Myometrial cell (primary cell): ENCODE results near the gene CALHM2. TPM values are rescaled to one million over a fixed set of nuclear protein-coding genes. Genes with fewer than 3 reads are reported as not detected.

Experiments
- total RNA-seq: library from RNA; depleted of rRNA; stranded (reverse); fragments of >200 nt; gene quantifications from 2 replicates; pipeline ENCODE4 v1.2.3, GENCODE V29; 2015

CALHM2 gene, protein sequence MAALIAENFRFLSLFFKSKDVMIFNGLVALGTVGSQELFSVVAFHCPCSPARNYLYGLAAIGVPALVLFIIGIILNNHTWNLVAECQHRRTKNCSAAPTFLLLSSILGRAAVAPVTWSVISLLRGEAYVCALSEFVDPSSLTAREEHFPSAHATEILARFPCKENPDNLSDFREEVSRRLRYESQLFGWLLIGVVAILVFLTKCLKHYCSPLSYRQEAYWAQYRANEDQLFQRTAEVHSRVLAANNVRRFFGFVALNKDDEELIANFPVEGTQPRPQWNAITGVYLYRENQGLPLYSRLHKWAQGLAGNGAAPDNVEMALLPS
- 38.6 and 52.5 TPM in 2 replicates for total RNA-seq

GRCh38 chr10:103451831-103452505, at the start of gene CALHM2:
CALHM2 (minus strand) TSS chr10:103452370; CDS start chr10:103449941, 2,429 bp downstream.

GRCh38 chr10:103493362-103493915, 41.3 kb upstream of the CALHM2 start, which contains the start of gene NEURL1:
NEURL1 (plus strand) TSS chr10:103493705; CDS start chr10:103494388, 683 bp downstream.

GRCh38 chr10:103479135-103479534, 27.0 kb upstream of the CALHM2 start, which contains the start of gene CALHM3:
CALHM3 (minus strand) TSS chr10:103479240; CDS start chr10:103479032, 208 bp downstream.

DNA sequence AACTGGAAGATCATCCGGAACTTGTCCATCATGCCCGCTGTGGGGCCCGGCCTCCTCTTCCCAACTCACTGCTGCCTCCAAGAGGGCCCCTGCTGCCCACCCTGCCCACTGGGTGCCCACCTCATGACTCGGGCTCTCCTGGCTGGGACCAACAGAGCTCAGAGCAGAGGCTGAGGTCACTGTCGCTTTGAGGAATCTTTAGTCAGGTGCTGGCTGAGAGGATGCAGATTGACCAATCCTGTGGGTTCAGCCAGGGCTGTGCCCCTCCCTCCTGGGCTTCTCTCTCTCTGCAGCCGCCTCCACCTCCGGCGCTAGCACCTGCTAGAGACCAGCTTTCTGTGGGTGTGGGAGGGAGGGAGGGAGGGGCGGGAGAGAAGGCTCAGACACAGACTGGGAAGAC, 6.5 kb upstream of the CALHM2 start, which contains the start of gene CALHM1:
CALHM1 (minus strand) TSS at position 181 of the 400 bp plus-strand sequence; CDS start at position 32, 149 bp downstream.

Other genes with a start within 250 kb of the CALHM2 start
- under 0.01 TPM in 1 of 2 replicates, not detected in the other for gene RPEL1, start 206.5 kb downstream of the CALHM2 start, total RNA-seq
- 1.2 and 1.7 TPM in 2 replicates for gene INA, start 175.2 kb downstream of the CALHM2 start, total RNA-seq
- gene PCGF6, start 101.2 kb downstream of the CALHM2 start, total RNA-seq = 6.9 and 10.5 TPM in 2 replicates
- gene TAF5, start 84.4 kb downstream of the CALHM2 start, total RNA-seq = 2.9 and 5.1 TPM in 2 replicates
- gene ATP5MK, start 55.9 kb downstream of the CALHM2 start, total RNA-seq = 360 and 413 TPM in 2 replicates
- gene PDCD11, start 55.7 kb downstream of the CALHM2 start, total RNA-seq = 22.2 and 22.7 TPM in 2 replicates
- not detected in 2 replicates for gene CALHM1, start 6.5 kb upstream of the CALHM2 start, total RNA-seq
- gene CALHM3, start 26.9 kb upstream of the CALHM2 start, total RNA-seq = not detected in 2 replicates
- not detected in 2 replicates for gene NEURL1, start 41.3 kb upstream of the CALHM2 start, total RNA-seq